Measurements from ENCODE around the gene TOMM7. TPM values are rescaled to one million over a fixed set of nuclear protein-coding genes. Genes with fewer than 3 reads are reported as not detected.
"Not testable (repeated sequence)": the region's sequence is repeated elsewhere in the genome, so short reads cannot be mapped to it uniquely, and the experiment has no call there.

TOMM7 gene
- total and polyA plus RNA-seq, 10 donors: 85.4 to 524 (median 300) TPM

DNA sequence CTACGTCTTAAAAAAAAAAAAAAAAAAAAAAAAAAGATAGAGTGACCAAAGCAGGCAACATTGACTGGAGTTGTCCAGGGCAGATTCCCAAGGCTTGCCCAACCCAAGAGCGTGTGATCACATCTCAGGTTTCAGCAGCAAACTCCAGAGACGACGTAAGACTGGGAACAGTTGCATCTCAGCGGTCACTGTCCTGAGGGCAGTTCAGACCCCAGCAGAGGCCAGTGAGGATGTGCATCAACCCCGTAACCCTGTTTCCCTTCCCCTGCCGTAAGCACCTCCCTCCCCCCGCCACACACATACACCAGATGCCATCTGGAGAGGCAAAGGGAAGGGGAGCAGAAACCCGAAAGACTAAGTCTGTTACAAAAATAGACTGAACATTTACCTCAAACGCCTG, 19.3 kb upstream of the TOMM7 start:
- intact Hi-C loops (cut with DNase I; ENCODE audit: low total_unique reads): no loop called here
- H3K4me3 ChIP-seq: no peak overlapping the region
- TF ChIP-seq POLR2A (IDR thresholded peaks at IDR 0.05) (no peak), POLR2AphosphoS5 (IDR thresholded peaks at IDR 0.05) (no peak)
- TF ChIP-seq, protein P1, sequence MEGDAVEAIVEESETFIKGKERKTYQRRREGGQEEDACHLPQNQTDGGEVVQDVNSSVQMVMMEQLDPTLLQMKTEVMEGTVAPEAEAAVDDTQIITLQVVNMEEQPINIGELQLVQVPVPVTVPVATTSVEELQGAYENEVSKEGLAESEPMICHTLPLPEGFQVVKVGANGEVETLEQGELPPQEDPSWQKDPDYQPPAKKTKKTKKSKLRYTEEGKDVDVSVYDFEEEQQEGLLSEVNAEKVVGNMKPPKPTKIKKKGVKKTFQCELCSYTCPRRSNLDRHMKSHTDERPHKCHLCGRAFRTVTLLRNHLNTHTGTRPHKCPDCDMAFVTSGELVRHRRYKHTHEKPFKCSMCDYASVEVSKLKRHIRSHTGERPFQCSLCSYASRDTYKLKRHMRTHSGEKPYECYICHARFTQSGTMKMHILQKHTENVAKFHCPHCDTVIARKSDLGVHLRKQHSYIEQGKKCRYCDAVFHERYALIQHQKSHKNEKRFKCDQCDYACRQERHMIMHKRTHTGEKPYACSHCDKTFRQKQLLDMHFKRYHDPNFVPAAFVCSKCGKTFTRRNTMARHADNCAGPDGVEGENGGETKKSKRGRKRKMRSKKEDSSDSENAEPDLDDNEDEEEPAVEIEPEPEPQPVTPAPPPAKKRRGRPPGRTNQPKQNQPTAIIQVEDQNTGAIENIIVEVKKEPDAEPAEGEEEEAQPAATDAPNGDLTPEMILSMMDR (IDR thresholded peaks at IDR 0.05 in 8 of 11, conservative IDR thresholded peaks at IDR 0.05 in 3 of 11): no peak
- no peaks in the 10 kb centered on the region for H3K36me3 ChIP-seq
- 58 to 75% (median 71%) methylated on average over 9 to 10 of the region's 10 CpGs for WGBS, 5 donors
- peak overlapping the region in 6 of 8 donors; percentile 20 to 51 (median 38) for H3K27ac ChIP-seq
- H3K9me3 ChIP-seq: no peaks in the 10 kb centered on the region
- H3K27me3 ChIP-seq (replicated peaks in 1 of 7): no peaks in the 10 kb centered on the region
- no peaks in the 10 kb centered on the region for H3K4me1 ChIP-seq
- no peak for DNase-seq

DNA sequence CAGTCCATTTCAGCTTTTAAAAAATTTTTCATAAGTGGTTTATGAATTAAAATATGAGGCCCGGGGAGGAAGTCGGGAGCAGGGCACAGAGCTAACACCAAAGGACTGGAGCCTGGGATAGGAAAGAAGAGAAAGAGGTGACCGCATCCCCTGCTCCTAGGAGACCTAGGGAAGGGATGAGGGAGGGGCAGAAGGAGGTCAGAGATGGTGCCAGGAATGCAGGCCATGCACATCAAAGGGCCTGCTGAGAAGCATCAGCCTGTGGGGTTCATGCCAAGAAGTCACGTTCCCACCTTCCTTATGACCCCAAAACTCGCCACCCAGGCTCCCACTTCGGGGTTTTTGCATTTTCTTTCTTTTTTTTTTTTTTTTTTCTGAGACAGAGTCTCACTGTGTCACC, 14.7 kb upstream of the TOMM7 start:
- no peaks in the 10 kb centered on the region for H3K36me3 ChIP-seq
- 82 to 97% (median 87%) methylated on average over 6 of the region's 6 CpGs for WGBS, 5 donors
- peaks cover 0 to 17% (median 9%) of the 10 kb centered on the region in 6 donors for H3K4me1 ChIP-seq
- no peak for TF ChIP-seq POLR2AphosphoS5 (IDR thresholded peaks at IDR 0.05)
- no peak for TF ChIP-seq POLR2A (IDR thresholded peaks at IDR 0.05)
- TF ChIP-seq, protein P1 (IDR thresholded peaks at IDR 0.05 in 8 of 11, conservative IDR thresholded peaks at IDR 0.05 in 3 of 11): no peak
- intact Hi-C loops (cut with DNase I; ENCODE audit: low total_unique reads): no loop called here
- no peak overlapping the region for H3K27ac ChIP-seq
- H3K4me3 ChIP-seq: no peak overlapping the region
- no peak for DNase-seq
- H3K9me3 ChIP-seq: no peaks in the 10 kb centered on the region
- H3K27me3 ChIP-seq (replicated peaks in 1 of 7): no peaks in the 10 kb centered on the region

DNA sequence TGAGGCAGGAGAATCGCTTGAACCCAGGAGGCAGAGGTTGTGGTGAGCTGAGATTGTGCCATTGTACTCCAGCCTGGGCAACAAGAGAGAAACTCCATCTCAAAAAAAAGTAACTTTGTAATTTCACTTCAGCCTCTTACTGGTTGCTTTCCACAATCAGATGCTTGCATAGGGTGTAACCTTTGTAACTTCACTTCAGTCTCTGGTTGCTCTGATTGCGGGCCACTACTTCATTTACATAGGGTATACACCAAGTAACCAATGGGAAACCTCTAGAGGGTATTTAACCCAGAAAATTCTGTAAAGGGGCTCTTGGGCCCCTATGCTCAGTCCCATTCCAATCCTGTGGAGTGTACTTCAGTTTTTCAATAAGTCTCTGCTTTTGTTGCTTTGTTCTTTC, 13.9 kb upstream of the TOMM7 start:
- peaks cover 0 to 17% (median 9%) of the 10 kb centered on the region in 6 donors for H3K4me1 ChIP-seq
- H3K9me3 ChIP-seq; H3K4me3 ChIP-seq; H3K36me3 ChIP-seq; DNase-seq; intact Hi-C loops (cut with DNase I; ENCODE audit: low total_unique reads); H3K27ac ChIP-seq; H3K27me3 ChIP-seq (replicated peaks in 1 of 7): not testable (repeated sequence)
- WGBS, 5 donors: 87 to 97% (median 94%) methylated on average over 2 of the region's 2 CpGs

DNA sequence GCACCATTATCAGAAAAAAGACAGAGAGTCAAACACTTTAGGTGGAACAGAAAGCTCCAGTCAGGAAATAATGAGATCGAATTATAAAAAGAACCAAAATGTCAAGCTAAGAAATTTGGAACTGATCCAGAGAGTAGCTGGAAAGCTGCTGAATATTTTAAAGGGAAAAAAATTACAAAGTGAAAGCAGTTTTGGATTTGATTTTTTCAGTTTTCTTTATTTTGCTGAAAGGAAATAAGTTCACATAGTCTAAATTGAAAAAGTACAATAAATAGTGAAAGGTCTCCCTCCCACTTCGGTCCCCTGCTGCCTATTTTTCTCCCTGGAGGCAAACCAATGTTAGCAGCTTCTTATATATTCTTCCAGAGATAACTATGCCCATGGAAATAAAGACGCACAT, 11.3 kb upstream of the TOMM7 start:
- peak overlapping the region in 5 of 8 donors; percentile 9 to 47 (median 44) for H3K27ac ChIP-seq
- 36 to 47% (median 46%) methylated on average over 3 of the region's 3 CpGs for WGBS, 5 donors
- intact Hi-C loops (cut with DNase I; ENCODE audit: low total_unique reads): no loop called here
- no peaks in the 10 kb centered on the region for H3K9me3 ChIP-seq
- H3K4me3 ChIP-seq: no peak overlapping the region
- no peaks in the 10 kb centered on the region for H3K36me3 ChIP-seq
- no peak for DNase-seq
- H3K27me3 ChIP-seq (replicated peaks in 1 of 7): no peaks in the 10 kb centered on the region
- peaks cover 0 to 17% (median 9%) of the 10 kb centered on the region in 6 donors for H3K4me1 ChIP-seq
- TF ChIP-seq POLR2A (IDR thresholded peaks at IDR 0.05) (no peak), POLR2AphosphoS5 (IDR thresholded peaks at IDR 0.05) (no peak)
- TF ChIP-seq, protein P1 (IDR thresholded peaks at IDR 0.05 in 8 of 11, conservative IDR thresholded peaks at IDR 0.05 in 3 of 11): no peak

Data from spleen (tissue), 11 donors.